ENCODE data around the gene SPG11.
"Not testable (repeated sequence)": the region's sequence is repeated elsewhere in the genome, so short reads cannot be mapped to it uniquely, and the experiment has no call there.

Gene SPG11

DNA sequence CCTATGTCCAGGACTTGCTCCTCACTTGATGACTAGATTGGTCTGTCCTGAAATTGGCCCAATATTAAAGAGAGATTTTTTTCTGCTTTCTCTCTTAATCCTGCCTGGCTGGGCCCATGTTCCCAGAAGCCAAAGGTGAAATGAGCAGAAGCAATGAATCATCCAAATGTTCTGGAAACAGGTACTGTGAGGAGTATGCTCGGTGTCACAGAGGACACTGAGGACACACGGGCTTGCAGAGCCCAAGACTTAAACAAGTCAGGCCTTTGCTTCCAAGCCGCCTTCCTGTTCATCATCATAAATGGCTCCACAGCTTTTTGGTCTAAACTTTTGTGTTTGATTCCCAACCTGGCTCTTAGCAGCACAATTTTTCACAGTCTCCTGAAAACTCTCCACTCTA, 95.1 kb downstream of the SPG11 start:
- DNase-seq (ENCODE audit: low read depth in 2 of 3, low spot score in 1 of 3), result no peak

GRCh38 chr15:44566155-44566540, 97.3 kb downstream of the SPG11 start:
- no peak for DNase-seq (ENCODE audit: low read depth in 2 of 3, low spot score in 1 of 3)

DNA sequence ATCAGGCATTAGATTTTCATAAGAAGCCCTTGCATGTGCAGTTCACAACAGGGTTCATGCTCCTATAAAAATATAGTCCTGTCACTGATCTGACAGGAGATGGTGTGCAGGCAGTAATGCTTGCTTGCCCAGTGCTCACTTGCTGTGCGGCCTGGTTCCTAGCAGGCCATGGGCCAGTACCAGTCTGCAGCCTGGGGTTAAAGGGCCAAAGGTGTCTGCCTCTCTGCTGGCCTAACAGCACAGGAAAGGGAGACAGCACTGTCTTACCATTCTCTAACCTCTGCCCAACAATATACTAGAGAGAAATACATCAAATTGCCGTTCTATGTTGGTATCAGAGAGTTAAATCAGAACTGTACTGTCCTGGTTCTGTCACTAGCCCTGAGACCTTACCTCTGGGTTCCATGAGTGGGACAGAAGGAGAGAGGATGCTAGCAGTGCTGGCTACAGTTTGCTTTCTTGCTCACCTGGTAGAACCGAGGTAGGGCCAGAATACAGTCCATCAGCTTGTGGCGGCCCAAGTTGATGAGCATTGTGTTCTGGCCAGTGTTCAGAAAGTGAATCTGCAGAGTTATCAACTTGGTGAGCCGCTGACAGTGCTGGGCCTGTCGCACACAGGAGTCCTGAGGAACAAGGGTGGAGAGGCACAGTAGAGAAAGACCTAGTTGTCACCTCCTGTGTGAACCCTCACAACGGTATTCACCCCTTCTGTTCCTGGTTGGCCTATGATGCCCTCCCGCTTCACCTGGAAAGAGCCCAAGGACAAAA, 97.9 kb downstream of the SPG11 start:
- no peak for DNase-seq (ENCODE audit: low read depth in 2 of 3, low spot score in 1 of 3)

- DNase-seq (ENCODE audit: low read depth in 2 of 3, low spot score in 1 of 3), result not testable (repeated sequence)
These were observed 102.5 kb downstream of the SPG11 start for GRCh38 chr15:44560926-44561325.

DNA sequence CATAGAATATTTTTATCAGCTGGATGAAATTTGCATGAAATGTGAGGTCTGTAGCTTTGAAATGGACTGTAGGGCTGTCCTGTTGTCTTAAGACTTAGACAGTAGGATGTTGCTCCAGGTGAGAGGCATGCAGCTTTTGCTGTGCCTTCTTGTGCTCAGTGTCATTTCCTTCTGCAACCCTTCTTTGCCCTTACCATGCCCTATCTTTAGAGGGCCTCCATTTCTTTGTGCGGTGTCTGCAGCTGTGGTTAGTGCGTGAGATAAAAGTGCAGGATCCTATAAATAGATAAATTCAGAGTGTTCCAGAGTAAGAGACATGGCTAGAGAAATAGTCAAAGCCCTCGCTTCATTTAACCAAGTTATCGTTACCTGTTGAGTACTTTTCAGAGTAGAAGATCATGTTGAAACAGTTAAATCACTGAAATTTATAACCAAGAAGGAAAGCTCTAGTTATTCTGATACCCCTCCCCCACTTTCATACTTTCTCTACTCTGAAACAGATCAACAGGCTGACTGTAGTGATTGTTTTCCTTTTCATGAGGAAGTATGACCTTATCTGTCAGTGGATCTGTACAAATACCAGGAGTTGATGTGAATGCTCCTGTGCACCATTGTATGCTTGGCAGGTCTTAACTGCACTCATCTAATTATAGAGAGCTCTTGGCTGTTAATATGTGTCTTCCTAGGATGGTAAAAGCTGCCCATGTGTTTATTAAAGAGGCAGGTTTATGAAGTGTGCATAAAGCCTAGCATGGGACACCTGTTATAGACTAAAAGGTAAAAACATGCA, 108.3 kb downstream of the SPG11 start:
- no peak for DNase-seq (ENCODE audit: low read depth in 2 of 3, low spot score in 1 of 3)

GRCh38 chr15:44550734-44551133, 112.7 kb downstream of the SPG11 start:
- DNase-seq (ENCODE audit: low read depth in 2 of 3, low spot score in 1 of 3), result no peak

DNA sequence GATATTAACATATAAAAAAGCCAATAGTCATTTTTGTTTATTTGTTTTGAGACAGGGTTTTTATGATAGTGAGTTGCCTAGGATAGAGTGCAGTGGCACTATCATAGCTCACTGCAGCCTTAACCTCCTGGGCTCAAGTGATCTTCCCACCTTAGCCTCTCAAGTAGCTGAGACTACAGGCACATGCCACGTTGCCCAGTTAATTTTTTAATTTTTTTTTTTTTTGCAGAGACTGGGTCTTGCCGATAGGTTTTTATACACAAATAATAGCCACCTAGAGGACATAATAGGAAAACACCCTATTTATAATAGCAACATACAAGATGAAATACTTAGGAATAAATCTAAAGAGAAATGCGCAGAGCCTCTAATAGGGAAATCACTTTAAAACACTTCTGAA, 113.2 kb downstream of the SPG11 start:
- DNase-seq (ENCODE audit: low read depth in 2 of 3, low spot score in 1 of 3), result no peak

DNA sequence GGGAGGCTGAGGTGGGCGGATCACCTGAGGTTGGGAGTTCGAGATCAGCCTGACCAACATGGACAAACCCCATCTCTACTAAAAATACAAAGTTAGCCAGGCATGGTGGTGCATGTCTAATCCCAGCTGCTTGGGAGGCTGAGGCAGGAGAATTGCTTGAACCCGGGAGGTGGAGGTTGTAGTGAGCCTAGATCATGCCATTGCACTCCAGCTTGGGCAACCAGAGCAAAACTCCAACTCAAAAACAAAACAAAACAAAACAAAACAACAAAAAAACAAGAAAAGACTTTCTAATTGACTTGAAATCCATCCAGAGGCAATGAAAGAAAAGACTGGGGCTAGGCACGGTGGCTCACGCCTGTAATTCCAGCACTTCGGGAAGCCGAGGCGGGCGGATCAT, 114.3 kb downstream of the SPG11 start:
- not testable (repeated sequence) for DNase-seq (ENCODE audit: low read depth in 2 of 3, low spot score in 1 of 3)

DNA sequence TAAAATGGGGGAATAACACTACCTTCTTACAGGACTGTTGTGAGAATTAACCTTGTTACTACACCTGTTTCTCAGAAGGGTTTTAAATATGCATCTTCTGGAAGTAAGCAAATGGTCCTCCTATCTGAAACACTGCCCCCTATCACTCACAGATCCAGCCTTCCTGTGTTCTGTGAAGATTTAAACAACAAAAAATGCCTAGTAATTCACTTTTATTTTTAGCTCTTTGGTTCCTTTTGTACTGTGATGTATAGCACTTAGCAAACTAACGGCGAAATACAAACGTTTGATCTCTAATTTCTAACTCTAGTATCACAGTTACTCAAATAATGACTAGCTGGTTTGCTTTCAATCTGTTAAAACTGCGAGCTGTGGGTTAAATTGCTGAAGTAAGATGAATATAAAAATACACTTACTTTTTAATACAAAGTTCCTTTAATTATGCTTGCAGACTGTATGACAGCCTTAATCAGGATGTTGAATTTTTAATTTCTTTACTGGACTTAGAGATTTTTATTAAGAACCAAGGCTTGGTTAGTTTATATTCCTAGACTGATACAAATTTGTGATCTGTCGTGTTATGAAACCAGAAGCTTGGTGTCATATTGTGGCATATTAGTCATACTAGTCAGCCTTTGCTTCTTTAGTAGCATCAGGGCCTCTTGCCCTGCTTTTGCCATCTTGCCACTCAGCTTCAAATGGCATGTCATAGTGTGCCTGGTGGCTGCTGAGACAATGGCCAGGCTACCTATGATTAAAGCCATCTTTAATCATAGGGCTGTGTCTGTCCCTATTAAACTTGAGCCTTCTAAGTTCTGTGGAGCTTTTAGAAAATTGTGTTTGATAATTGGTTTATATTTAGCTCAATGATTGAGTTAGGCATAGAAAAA, 117.3 kb downstream of the SPG11 start:
- peak; percentile 31 to 49 (median 46) for DNase-seq (ENCODE audit: low read depth in 2 of 3, low spot score in 1 of 3)

GRCh38 chr15:44544745-44545144, 118.7 kb downstream of the SPG11 start:
- DNase-seq (ENCODE audit: low read depth in 2 of 3, low spot score in 1 of 3), result not testable (repeated sequence)

DNA sequence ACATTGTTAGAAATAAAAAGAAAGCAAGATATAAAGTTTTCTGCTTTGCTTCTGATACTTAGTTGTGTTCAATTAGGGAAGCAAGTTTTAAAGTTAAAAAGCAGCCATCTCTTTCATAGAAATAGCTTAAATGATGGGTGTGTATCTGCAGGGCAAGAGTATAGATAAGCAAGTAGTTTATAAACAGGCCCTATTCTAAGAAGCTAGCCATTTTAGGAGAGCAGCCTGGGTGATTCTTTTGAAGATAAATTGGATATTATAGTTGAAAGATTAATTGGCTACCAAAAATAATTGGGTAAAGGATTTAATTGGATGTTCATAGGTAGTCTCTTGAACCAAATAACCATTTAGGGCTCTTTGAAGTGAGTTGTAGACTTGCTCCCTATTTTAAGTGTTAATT, 120.9 kb downstream of the SPG11 start:
- DNase-seq (ENCODE audit: low read depth in 2 of 3, low spot score in 1 of 3), result no peak

DNA sequence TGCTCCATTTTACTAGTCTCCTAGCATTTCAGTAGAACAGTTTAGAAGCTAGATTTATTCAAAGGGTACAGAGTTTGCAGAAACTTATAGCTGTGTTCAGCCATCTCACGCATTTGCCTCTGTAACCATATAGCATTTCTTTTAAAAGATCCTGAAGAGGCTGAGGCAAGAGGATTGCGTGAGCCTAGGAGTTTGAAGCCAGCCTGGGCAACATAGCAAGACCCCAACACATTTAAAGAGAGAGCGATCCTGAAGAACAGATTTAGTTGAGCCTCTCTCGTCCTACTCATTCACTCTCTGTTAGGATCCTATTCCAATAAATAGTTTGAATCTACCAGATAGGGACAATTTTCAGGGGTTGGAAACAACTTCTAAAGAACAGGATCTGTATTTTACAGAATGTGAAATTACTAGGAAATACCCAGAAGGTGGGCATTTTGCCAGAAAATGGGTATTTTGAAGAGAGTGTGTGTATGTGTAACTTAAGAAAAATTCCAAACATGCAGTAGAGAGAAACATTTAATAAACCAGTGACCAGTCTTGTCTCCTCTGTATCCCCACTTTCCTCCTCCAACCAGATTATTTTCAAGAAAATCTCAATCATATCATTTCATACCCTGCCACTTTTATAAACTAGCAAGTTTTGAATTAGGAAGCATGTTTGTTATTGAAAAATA, 122.0 kb downstream of the SPG11 start:
- no peak for DNase-seq (ENCODE audit: low read depth in 2 of 3, low spot score in 1 of 3)

DNA sequence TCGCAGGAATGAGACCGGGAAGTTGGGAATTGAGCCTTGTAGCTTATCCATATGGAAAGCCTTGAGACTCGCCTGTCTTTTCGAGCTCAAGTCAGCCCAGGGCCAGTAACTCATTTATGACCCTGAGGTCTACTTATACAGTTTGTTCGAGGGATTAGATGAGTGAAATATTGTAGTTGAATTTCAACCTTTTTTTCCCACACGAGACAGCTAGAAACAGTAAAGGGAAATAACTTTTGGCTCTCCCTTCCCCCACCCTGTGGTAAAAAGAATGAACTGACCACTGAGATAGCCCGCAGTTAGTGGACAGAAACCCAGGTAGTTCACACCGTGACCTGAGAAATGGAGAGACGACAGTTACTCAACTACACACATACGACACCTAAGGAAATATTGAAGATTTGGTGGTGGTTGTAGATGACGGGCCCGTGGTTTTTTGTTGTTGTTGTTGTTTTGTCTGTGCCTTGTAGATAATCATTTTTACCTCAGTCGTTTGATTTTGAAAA, 125.7 kb downstream of the SPG11 start:
- peak in 2 of 3 donors; percentile 3 to 27 for DNase-seq (ENCODE audit: low read depth in 2 of 3, low spot score in 1 of 3)

GRCh38 chr15:44536962-44537734, 126.3 kb downstream of the SPG11 start, which contains the start of gene EIF3J:
TSS of gene EIF3J (plus strand) at chr15:44537147. CDS start at chr15:44537195, 48 bp downstream.
- DNase-seq (ENCODE audit: low read depth in 2 of 3, low spot score in 1 of 3), result peak; percentile 89 to 93 (median 92)

- DNase-seq (ENCODE audit: low read depth in 2 of 3, low spot score in 1 of 3), result no peak
These were observed 127.0 kb downstream of the SPG11 start for GRCh38 chr15:44536302-44536961.

- DNase-seq (ENCODE audit: low read depth in 2 of 3, low spot score in 1 of 3), result peak in 2 of 3 donors; percentile 8 to 24
These were observed 127.8 kb downstream of the SPG11 start for GRCh38 chr15:44535523-44536301.

GRCh38 chr15:44535092-44535491, 128.4 kb downstream of the SPG11 start:
- no peak for DNase-seq (ENCODE audit: low read depth in 2 of 3, low spot score in 1 of 3)

DNA sequence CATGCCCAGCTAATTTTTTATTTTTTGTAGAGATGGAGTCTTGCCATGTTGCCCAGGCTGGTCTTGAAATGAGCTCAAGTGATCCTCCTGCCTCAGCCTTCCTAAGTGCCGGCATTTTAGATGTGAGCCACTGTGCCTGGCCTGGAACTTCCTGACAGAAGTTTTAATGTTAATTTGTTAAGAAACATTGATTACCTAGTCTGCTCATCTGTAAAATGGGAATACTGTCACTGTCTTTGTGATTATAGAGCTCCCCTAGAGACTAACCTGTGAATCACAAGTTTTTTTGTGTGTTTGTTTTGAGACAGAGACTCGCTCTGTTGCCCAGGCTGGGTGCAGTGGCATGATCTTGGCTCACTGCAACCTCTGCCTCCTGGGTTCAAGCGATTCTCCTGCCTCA, 130.8 kb downstream of the SPG11 start:
- no peak for DNase-seq (ENCODE audit: low read depth in 2 of 3, low spot score in 1 of 3)
